ENCODE measurements around the gene OR2Y1.

DNA sequence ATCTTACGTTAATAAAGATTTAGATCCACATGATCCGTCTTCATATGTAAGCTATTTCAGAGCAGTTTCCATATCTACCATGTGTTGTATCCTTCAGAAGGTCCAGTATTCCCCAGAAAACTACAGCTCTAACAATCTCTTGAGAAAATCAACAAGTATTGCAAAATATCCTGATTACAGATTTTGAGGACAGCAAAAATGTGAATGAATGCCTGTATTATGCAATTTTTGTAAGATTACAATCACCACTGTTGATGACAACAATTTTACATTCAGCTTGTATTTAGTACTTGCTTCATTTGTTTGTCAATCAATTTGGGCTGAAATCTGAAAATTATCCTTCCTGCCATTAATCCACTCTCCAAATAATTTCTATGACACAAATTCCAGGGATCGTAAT, 47.4 kb downstream of the OR2Y1 start:
- TF ChIP-seq, protein P1, sequence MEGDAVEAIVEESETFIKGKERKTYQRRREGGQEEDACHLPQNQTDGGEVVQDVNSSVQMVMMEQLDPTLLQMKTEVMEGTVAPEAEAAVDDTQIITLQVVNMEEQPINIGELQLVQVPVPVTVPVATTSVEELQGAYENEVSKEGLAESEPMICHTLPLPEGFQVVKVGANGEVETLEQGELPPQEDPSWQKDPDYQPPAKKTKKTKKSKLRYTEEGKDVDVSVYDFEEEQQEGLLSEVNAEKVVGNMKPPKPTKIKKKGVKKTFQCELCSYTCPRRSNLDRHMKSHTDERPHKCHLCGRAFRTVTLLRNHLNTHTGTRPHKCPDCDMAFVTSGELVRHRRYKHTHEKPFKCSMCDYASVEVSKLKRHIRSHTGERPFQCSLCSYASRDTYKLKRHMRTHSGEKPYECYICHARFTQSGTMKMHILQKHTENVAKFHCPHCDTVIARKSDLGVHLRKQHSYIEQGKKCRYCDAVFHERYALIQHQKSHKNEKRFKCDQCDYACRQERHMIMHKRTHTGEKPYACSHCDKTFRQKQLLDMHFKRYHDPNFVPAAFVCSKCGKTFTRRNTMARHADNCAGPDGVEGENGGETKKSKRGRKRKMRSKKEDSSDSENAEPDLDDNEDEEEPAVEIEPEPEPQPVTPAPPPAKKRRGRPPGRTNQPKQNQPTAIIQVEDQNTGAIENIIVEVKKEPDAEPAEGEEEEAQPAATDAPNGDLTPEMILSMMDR (IDR thresholded peaks at IDR 0.05), result no peak
- no peak for TF ChIP-seq POLR2AphosphoS5 (IDR thresholded peaks at IDR 0.05)
- TF ChIP-seq EP300 (IDR thresholded peaks at IDR 0.05), result no peak
- no peak for TF ChIP-seq POLR2A (IDR thresholded peaks at IDR 0.05)
